ENCODE measurements around the gene COP1.
"Not testable (repeated sequence)": the region's sequence is repeated elsewhere in the genome, so short reads cannot be mapped to it uniquely, and the experiment has no call there.

Gene COP1

DNA sequence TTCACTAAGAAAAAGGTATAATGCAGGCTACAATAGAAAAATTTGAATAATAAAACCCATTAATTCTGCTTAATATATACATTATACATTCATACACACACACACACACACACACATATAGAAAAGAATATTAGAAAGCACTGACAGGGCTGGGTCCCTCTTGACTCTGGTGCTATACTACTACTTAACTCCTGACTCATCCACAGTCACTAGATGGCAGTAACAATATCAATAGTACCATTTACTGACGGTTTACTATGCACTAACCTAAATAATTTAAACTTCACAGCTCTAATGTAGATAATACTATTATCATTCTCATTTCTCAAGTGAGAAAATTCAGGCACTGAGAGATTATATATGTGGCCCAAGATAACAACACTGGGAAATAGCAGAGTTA, 87.5 kb downstream of the COP1 start:
- Histone ChIP-seq H3K27me3 (ENCODE audit: low read depth, low read length) (no peaks in the 10 kb centered on the region), H3K4me1 (ENCODE audit: control insufficient read depth in 1 of 2, insufficient read depth in 2 of 2, low read length in 2 of 2) (no peaks in the 10 kb centered on the region), H3K27ac (ENCODE audit: low read length) (no peak overlapping the region), H3K9me3 (ENCODE audit: control insufficient read depth in 1 of 2, low read length in 2 of 2) (peaks cover 3 to 11% of the 10 kb centered on the region in 2 donors), H3K4me3 (ENCODE audit: low read depth in 1 of 2, low read length in 2 of 2) (no peak overlapping the region), H3K36me3 (ENCODE audit: control insufficient read depth in 1 of 2, insufficient read depth in 2 of 2, low read length in 2 of 2) (peaks cover 8 to 12% of the 10 kb centered on the region in 2 donors)

DNA sequence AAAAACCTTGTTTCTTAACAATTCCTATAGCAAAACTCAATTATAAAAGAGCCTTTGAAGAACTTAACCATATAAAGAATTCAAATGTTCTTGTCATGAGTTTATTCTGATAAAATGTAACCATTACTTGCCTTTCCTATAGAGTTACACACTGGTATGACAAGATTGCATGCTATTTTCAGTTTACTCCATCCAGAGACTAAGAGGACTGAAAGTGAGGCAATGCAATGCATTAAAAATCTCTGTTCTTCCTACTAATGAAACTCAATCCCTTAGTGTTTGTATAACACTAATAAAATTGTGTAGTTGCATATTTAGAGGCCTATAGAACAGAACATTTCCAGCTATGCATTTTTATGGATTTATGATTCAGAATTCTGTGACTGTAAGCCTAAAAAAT, 88.1 kb downstream of the COP1 start:
- Histone ChIP-seq H3K4me1 (ENCODE audit: control insufficient read depth in 1 of 2, insufficient read depth in 2 of 2, low read length in 2 of 2) (no peaks in the 10 kb centered on the region), H3K27me3 (ENCODE audit: low read depth, low read length) (no peaks in the 10 kb centered on the region), H3K9me3 (ENCODE audit: control insufficient read depth in 1 of 2, low read length in 2 of 2) (peaks cover 3 to 11% of the 10 kb centered on the region in 2 donors), H3K27ac (ENCODE audit: low read length) (no peak overlapping the region), H3K4me3 (ENCODE audit: low read depth in 1 of 2, low read length in 2 of 2) (no peak overlapping the region), H3K36me3 (ENCODE audit: control insufficient read depth in 1 of 2, insufficient read depth in 2 of 2, low read length in 2 of 2) (peaks cover 8 to 12% of the 10 kb centered on the region in 2 donors)

DNA sequence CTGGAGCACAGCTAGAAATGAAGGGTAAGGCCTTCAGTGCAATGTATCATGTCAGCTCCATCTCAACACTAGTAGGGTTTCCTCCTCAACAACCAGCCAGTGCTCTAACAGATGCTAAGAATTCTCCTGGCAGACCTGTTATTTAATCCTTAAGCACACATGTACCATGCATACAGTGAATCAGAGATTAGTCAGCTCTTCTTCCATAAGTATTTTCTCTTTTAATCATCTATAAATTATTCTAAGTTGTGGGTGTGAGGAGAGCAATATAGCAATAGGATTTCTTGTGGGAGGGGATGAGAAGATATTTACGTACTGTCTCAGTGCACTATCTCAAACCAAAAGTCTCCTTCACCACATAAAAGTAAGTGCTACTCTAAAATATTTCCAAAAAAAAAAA, 95.3 kb downstream of the COP1 start:
- no peaks in the 10 kb centered on the region for H3K27me3 ChIP-seq (ENCODE audit: low read depth, low read length)
- H3K9me3 ChIP-seq (ENCODE audit: control insufficient read depth in 1 of 2, low read length in 2 of 2): no peaks in the 10 kb centered on the region
- H3K36me3 ChIP-seq (ENCODE audit: control insufficient read depth in 1 of 2, insufficient read depth in 2 of 2, low read length in 2 of 2): peaks cover 5 to 12% of the 10 kb centered on the region in 2 donors
- H3K27ac ChIP-seq (ENCODE audit: low read length): no peak overlapping the region
- no peaks in the 10 kb centered on the region for H3K4me1 ChIP-seq (ENCODE audit: control insufficient read depth in 1 of 2, insufficient read depth in 2 of 2, low read length in 2 of 2)
- no peak overlapping the region for H3K4me3 ChIP-seq (ENCODE audit: low read depth in 1 of 2, low read length in 2 of 2)

- peaks cover 1 to 5% of the 10 kb centered on the region in 2 donors for H3K36me3 ChIP-seq (ENCODE audit: control insufficient read depth in 1 of 2, insufficient read depth in 2 of 2, low read length in 2 of 2)
Observed at GRCh38 chr1:176110203-176110602, 96.9 kb downstream of the COP1 start.

DNA sequence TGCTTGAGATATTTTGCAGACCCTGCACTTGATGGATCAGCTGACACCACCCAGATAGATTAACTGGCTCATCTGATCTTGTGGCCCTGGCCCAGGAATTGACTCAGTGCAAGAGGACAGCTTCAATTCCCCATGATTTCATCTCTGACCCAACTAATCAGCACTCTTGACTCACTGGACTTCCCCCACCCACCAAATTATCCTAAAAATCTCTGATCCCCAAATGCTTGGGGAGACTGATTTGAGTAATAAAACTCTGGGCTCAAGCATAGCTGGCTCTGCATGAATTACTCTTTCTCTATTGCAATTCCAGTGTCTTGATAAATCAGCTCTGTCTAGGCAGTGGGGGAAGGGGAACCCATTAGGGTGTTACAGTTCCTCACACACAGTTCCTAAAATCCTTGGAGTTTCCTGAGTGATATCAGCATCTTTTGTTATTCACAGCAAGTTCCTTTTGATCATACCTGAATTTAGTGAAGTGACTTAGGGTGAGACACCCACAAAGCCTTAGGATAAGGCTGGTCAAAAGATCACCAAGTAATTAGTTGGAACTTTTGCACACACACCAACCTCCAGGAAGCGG, 104.2 kb downstream of the COP1 start:
- no peaks in the 10 kb centered on the region for H3K27me3 ChIP-seq (ENCODE audit: low read depth, low read length)
- H3K27ac ChIP-seq (ENCODE audit: low read length): no peak overlapping the region
- peaks cover 6 to 43% of the 10 kb centered on the region in 2 donors for H3K36me3 ChIP-seq (ENCODE audit: control insufficient read depth in 1 of 2, insufficient read depth in 2 of 2, low read length in 2 of 2)
- H3K4me3 ChIP-seq (ENCODE audit: low read depth in 1 of 2, low read length in 2 of 2): no peak overlapping the region
- H3K4me1 ChIP-seq (ENCODE audit: control insufficient read depth in 1 of 2, insufficient read depth in 2 of 2, low read length in 2 of 2): no peaks in the 10 kb centered on the region
- H3K9me3 ChIP-seq (ENCODE audit: control insufficient read depth in 1 of 2, low read length in 2 of 2): peaks cover 4 to 29% of the 10 kb centered on the region in 2 donors

More at GRCh38 chr1:176110203-176110602, 96.9 kb downstream of the COP1 start:
- Histone ChIP-seq H3K4me3 (ENCODE audit: low read depth in 1 of 2, low read length in 2 of 2) (no peak overlapping the region), H3K27ac (ENCODE audit: low read length) (no peak overlapping the region), H3K9me3 (ENCODE audit: control insufficient read depth in 1 of 2, low read length in 2 of 2) (no peaks in the 10 kb centered on the region), H3K27me3 (ENCODE audit: low read depth, low read length) (no peaks in the 10 kb centered on the region), H3K4me1 (ENCODE audit: control insufficient read depth in 1 of 2, insufficient read depth in 2 of 2, low read length in 2 of 2) (no peaks in the 10 kb centered on the region)

GRCh38 chr1:176101951-176102642, 105.0 kb downstream of the COP1 start:
- Histone ChIP-seq H3K27ac (ENCODE audit: low read length) (no peak overlapping the region), H3K4me3 (ENCODE audit: low read depth in 1 of 2, low read length in 2 of 2) (no peak overlapping the region), H3K4me1 (ENCODE audit: control insufficient read depth in 1 of 2, insufficient read depth in 2 of 2, low read length in 2 of 2) (no peaks in the 10 kb centered on the region), H3K27me3 (ENCODE audit: low read depth, low read length) (no peaks in the 10 kb centered on the region), H3K9me3 (ENCODE audit: control insufficient read depth in 1 of 2, low read length in 2 of 2) (peaks cover 4 to 30% of the 10 kb centered on the region in 2 donors), H3K36me3 (ENCODE audit: control insufficient read depth in 1 of 2, insufficient read depth in 2 of 2, low read length in 2 of 2) (peaks cover 6 to 51% of the 10 kb centered on the region in 2 donors)

DNA sequence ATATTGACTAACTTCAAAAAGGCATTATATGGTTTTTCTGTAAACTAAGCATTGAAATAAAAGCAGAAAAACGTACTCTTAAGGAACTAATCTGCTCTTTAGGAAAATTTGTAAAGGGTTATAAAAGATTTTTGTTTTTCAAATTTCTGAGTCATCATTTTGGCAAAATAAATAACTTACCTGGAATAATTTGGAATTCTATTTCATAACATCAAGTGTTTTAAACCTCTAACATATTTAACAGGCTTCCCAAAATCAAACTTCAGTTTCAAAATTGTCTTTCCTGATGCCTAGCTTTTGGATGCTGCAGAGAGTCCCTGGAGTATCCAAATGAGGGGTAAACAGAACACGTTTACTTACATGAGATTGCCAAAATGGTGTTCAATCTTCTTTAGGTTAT, 108.5 kb downstream of the COP1 start:
- Histone ChIP-seq H3K27ac (ENCODE audit: low read length) (no peak overlapping the region), H3K27me3 (ENCODE audit: low read depth, low read length) (no peaks in the 10 kb centered on the region), H3K4me3 (ENCODE audit: low read depth in 1 of 2, low read length in 2 of 2) (no peak overlapping the region), H3K9me3 (ENCODE audit: control insufficient read depth in 1 of 2, low read length in 2 of 2) (peaks cover 4 to 37% of the 10 kb centered on the region in 2 donors), H3K4me1 (ENCODE audit: control insufficient read depth in 1 of 2, insufficient read depth in 2 of 2, low read length in 2 of 2) (no peaks in the 10 kb centered on the region), H3K36me3 (ENCODE audit: control insufficient read depth in 1 of 2, insufficient read depth in 2 of 2, low read length in 2 of 2) (peaks cover 6 to 68% of the 10 kb centered on the region in 2 donors)

DNA sequence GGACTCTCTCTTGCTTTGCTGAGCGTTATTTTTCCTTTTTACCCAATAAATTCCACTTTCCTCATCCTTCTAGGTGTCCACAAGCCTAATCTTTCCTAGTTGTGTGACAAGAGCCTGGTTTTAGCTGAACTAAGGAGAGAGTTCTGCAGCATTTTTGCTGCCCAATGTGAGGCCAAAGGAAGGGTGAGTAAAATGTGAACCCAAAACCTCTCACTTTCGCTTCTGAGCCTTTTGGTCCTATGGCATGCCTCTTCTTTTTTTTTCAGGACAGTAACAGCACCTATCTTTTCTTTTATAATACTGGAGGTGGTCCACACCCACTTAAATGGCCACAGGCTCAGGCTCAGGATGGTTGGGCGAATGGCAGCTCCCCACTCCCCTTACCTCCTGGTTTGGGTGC, 111.1 kb downstream of the COP1 start:
- H3K27ac ChIP-seq (ENCODE audit: low read length): no peak overlapping the region
- H3K27me3 ChIP-seq (ENCODE audit: low read depth, low read length): no peaks in the 10 kb centered on the region
- H3K4me3 ChIP-seq (ENCODE audit: low read depth in 1 of 2, low read length in 2 of 2): no peak overlapping the region
- peaks cover 4 to 35% of the 10 kb centered on the region in 2 donors for H3K9me3 ChIP-seq (ENCODE audit: control insufficient read depth in 1 of 2, low read length in 2 of 2)
- H3K4me1 ChIP-seq (ENCODE audit: control insufficient read depth in 1 of 2, insufficient read depth in 2 of 2, low read length in 2 of 2): no peaks in the 10 kb centered on the region
- H3K36me3 ChIP-seq (ENCODE audit: control insufficient read depth in 1 of 2, insufficient read depth in 2 of 2, low read length in 2 of 2): peaks cover 0 to 55% of the 10 kb centered on the region in 2 donors

GRCh38 chr1:176090766-176091165, 116.3 kb downstream of the COP1 start:
- no peaks in the 10 kb centered on the region for H3K4me1 ChIP-seq (ENCODE audit: control insufficient read depth in 1 of 2, insufficient read depth in 2 of 2, low read length in 2 of 2)
- H3K36me3 ChIP-seq (ENCODE audit: control insufficient read depth in 1 of 2, insufficient read depth in 2 of 2, low read length in 2 of 2): peaks cover 0 to 5% of the 10 kb centered on the region in 2 donors
- H3K27me3 ChIP-seq (ENCODE audit: low read depth, low read length): no peaks in the 10 kb centered on the region
- H3K9me3 ChIP-seq (ENCODE audit: control insufficient read depth in 1 of 2, low read length in 2 of 2): no peaks in the 10 kb centered on the region
- H3K4me3 ChIP-seq (ENCODE audit: low read depth in 1 of 2, low read length in 2 of 2): no peak overlapping the region
- H3K27ac ChIP-seq (ENCODE audit: low read length): no peak overlapping the region

GRCh38 chr1:176087746-176088145, 119.3 kb downstream of the COP1 start:
- peaks cover 0 to 10% of the 10 kb centered on the region in 2 donors for H3K36me3 ChIP-seq (ENCODE audit: control insufficient read depth in 1 of 2, insufficient read depth in 2 of 2, low read length in 2 of 2)
- not testable (repeated sequence) for H3K9me3 ChIP-seq (ENCODE audit: control insufficient read depth in 1 of 2, low read length in 2 of 2); H3K4me1 ChIP-seq (ENCODE audit: control insufficient read depth in 1 of 2, insufficient read depth in 2 of 2, low read length in 2 of 2); H3K27me3 ChIP-seq (ENCODE audit: low read depth, low read length); H3K4me3 ChIP-seq (ENCODE audit: low read depth in 1 of 2, low read length in 2 of 2); H3K27ac ChIP-seq (ENCODE audit: low read length)

DNA sequence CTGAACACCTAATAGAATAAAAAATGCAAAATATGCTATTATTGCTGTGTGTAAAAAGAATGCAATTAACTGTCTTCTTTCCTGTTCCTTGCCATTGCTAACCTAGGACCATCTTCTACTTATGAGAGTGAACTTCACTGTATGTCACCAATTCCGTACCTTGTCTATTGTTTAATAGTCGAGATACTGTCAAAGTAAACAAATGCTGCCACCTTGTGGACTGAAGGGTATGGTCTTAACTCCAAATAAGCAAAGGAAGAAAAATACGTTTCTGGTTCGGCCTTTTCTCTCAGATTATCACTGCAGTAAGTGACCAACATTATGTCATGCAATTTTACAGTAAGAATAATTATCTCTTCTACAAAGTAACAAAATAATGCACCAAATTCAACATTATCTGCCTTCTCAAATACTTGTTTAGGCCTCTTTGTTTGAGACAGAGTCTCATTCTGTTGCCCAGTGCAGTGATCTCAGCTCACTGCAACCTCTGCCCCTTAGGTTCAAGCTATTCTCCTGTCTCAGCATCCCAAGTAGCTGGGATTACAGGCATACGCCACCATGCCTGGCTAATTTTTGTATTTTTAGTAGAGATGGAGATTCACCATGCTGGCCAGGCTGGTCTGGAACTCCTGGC, 133.4 kb downstream of the COP1 start:
- no peaks in the 10 kb centered on the region for H3K27me3 ChIP-seq (ENCODE audit: low read depth, low read length)
- H3K36me3 ChIP-seq (ENCODE audit: control insufficient read depth in 1 of 2, insufficient read depth in 2 of 2, low read length in 2 of 2): peaks cover 5 to 30% of the 10 kb centered on the region in 2 donors
- H3K4me1 ChIP-seq (ENCODE audit: control insufficient read depth in 1 of 2, insufficient read depth in 2 of 2, low read length in 2 of 2): no peaks in the 10 kb centered on the region
- H3K9me3 ChIP-seq (ENCODE audit: control insufficient read depth in 1 of 2, low read length in 2 of 2): peaks cover 5 to 9% of the 10 kb centered on the region in 2 donors
- H3K4me3 ChIP-seq (ENCODE audit: low read depth in 1 of 2, low read length in 2 of 2): no peak overlapping the region
- H3K27ac ChIP-seq (ENCODE audit: low read length): no peak overlapping the region

All from muscle layer of duodenum (tissue), 2 donors.